HG03558 (cell line): ENCODE data around the gene MRRF.

Experiments used
- ATAC-seq: cut with Tn5 transposase; IDR thresholded peaks from one replicate; pipeline ENCODE4 v1.9.1; 2021; ENCODE audit warnings: moderate number of reproducible peaks; ENCODE audit not compliant: unreplicated experiment; ENCODE audit errors: extremely low read depth

Gene MRRF, protein sequence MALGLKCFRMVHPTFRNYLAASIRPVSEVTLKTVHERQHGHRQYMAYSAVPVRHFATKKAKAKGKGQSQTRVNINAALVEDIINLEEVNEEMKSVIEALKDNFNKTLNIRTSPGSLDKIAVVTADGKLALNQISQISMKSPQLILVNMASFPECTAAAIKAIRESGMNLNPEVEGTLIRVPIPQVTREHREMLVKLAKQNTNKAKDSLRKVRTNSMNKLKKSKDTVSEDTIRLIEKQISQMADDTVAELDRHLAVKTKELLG

DNA sequence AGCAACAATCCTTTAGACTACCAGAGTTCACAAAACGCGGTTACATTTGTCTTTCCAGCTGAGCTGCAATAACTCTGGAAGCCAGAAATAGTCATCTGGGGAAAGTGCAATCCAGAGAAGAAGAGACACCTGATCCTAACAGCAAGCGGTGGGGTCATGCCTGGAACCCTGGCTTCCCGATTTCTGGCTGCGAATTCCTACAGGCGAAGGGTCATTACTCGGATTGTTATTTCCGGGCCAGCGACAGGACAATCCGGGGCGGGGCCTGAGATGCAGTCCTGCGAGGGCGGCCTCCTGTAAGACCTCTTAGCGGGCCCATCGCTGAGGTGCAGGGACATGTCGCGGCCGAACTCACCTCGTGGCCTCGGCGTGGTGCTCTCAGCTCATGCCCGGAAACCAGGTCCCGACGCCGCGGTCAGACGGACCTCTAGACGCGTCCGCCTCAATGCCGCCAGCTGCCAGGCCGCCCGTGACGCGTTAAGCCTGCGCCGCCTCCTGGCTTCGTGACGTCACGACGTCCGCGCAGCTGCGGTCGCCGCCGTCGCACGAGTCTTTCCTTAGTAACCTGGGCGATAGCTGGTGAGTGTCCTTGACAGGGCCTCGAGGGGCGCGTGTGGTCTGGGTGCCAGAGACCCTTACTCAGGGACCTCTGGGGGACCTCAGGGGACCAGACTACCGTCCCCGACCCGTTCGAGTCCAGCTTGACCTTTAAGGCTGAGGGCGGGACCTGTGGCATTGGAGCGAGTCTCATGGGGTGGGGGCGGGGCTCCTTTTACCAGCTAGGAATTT, at the start of gene MRRF, which contains the start of gene RBM18:
MRRF (plus strand) TSS at position 523 of the 789 bp plus-strand sequence. CDS start 6,010 bp downstream, outside the sequence.
RBM18 (minus strand) TSS at position 481 of the 789 bp plus-strand sequence. CDS start 3,348 bp downstream, outside the sequence.
- ATAC-seq: peak; percentile 62

DNA sequence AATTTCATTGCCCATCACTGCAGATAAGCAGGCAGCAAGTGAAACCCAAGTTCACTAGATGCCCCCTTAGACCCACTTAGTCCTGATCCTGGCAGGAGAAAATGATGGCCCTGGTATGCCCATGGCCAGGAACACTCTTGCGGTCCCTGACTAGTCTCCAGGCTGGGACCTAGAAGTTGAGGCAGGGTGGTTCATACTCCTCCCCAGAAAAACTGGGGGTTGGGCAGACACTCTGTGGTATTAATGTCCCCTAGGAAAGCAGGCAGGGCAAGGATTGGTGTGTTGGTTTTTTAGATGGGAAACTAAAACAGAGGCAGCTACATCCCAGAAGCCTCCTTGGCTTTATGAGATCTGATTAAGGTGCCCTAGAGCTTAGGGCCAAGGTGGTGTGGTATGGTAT, 49.0 kb upstream of the MRRF start:
- ATAC-seq: no peak

DNA sequence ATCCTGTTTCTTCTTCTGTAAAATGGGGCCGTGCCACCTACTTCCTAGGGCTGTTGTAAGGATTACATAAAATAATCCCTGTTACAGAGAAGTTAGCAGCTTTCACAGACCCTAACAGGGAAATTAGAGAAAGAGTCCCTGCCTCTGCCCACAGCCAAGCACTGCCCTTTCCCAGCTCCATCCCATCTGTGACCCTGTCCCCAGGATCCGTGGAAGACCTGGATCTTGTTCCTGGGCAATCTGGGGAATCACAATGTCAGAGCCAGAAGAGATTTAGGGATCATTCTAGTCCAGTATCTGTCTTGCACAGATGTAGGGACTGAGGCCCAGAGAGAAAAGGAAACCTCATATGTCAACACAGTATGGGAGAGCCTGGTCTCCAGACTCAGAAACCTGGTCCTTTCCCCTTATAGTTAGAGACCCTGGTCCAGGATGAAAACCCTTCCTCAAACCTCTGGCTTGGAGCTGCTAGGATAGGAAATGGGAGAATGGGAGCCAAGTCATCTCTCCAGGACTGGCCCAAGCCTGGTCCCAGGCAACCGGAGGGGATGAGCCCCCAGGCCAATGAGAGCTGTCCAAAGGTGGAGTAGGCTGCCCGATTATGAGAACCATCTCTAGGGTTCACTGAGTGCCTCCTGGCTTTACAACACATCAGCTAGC, 48.4 kb upstream of the MRRF start:
- no peak for ATAC-seq

DNA sequence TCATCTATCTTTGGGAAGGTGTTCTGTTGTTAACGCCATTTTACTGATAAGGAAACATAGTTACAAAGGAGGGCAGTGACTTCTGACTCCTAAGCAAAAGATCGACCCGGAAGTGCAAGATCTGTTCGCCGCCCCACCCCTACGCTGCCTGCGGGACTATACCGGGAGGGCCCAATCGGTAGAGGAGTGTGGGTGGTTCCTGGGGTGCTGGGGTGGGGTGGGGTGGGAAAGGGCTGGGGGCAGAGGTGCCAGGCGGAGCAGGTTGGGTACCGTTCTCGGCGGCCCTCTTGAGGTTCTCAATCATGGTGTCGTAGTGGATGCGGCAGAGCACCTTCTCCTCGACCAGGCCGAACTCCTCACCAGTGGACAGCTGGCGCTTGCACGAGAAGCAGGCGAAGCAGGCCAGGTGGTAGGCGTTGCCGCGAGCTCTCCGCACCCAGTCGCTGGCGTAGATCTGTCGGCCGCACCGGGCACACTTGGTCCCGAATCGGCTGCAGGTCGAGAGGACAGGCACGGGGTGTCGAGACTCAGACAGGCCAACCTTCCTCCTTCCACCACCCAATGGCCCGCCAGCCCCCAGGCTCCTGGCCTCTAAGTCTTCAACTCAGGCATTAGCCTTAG, 47.8 kb upstream of the MRRF start:
- no peak for ATAC-seq

DNA sequence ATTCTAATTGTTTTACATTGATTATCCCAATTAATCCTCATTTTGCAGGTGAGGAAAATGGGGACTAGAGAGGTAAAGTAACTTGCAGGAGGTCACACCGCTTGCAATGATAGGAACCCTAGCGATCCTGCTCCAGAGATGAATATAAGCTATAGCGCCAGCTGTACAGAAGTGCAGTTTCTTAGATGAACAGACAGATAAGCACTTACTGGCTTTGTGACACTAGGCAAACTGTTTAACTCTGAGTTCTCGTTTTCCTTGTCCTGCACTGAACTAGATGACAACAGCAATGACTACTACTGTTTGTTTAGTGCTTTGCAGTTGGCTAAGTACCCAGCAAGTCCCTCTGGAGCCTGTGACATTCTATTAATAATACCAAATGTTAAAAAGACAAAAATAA, 47.0 kb upstream of the MRRF start:
- ATAC-seq: no peak

DNA sequence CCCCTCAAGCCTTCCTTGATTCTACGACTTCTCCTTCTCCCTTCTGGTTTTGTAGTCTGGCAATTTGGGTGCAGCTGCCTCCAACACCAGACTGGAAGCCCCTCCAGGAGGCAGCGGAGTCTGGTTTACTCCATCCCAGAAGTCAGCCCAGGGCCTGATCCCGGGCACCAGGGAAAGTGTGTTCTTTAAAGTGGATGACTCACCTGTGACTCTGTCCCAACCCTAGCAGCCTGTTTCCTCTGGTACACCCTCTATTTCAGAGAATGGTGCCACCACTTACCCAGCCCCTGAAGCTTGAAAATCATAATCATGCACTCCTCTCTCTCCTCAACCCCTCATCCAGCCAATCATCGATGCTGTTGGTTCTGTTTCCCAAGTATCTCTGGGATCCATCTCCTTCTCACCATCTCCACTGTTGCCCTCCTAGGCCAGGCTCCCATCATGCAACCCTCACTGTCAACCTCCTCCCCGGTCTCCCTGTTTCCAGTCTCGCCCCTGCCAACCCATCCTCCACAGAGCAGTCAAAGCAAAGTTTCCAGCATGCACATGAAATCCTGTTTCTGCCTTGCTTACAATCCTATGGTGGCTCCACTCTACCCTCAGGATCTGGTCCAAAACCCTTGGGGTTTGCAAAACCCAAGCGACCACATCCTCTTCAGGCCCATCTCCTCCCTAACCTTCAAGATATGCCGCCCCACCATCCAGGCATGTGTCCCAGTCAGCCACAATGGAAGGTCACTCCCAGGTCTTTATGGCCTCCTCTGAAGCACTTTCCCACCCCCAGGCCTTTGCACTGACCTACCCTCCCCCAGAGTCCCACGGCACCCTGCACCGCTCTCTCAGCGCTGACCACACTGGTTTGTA, 46.4 kb upstream of the MRRF start:
- no peak for ATAC-seq

DNA sequence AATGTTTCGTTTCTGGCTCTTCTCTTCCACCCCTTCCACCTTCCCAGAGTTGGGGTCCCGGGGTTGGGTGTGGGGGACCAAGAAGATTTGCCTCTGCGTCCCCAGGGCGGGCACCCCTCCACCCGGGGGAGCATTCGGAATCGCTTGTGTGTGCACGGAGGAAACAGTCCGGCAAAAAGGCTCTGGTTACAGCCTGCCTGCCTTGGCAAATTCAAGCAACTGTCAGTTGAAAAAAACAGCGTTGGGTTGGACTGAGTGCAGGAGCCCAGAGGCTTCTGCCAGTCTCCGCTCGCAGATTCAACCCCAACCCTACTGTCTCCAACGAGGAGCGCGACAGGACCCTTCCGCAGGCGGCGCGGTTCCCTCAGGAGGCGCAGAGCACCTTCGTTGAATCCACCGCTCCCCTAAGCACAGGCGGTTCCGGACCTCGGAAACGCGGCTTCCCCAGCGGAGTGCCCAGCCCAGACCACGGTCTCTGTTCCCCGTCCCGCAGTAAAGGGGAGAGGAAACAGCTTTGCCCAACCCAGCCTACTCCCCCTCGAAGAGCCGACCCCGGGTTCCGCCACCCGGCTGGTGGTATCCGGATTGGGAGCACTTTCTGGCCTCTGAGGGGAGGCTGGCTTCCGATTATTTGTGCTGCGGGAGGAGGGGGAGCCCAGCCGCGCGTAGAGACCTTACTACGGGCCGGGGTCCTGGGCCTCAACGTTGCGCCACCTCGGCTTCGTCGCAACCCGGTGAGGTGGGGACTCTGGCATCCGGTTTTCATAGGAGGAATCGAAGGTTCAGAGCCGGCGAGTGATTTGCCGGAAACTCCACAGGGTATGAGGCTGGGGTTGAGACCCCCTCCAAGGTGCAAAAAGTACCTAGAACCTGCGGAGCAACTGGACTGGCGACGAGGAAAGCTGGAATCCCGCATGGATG, 45.5 kb upstream of the MRRF start:
- ATAC-seq: no peak

DNA sequence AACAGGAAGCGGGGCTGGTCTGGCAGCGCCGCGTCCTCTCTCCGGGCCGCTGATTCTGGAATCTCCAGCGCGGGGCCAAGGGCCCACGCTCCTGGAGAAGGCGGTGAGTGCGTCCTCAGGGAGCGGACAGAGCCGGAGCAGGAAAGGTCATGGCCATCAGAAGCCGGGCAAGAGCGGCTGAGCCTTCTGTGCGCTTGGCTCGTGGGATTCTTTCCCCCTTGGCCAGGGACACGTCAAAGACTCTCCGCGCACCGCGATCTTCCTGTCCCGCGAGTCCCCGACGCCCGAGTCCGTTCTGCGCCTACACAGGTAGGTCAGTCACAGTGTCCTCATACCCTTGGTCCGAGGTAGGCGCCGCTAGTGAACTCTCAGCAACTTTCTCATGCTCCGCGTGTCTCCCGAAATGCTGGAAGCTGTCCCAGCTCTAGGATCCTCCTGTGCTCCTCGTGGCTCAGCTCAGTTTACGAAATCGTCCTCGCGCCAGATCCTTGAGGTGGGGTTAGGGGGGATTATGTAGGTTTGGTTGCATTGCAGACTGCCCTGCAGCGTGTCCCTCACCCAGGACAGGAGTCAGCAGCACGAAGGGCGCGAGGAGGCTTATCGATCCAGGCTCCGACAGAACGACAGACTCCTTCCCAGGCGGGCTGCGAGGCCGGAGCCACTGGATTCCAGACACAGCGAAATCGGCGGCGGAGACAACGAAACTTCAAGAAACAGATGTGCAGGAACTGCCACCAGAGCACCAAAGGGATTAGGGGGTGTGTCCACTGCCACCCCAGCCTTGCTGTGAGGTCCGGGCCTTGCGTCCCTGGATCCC, 44.6 kb upstream of the MRRF start:
- ATAC-seq: no peak

DNA sequence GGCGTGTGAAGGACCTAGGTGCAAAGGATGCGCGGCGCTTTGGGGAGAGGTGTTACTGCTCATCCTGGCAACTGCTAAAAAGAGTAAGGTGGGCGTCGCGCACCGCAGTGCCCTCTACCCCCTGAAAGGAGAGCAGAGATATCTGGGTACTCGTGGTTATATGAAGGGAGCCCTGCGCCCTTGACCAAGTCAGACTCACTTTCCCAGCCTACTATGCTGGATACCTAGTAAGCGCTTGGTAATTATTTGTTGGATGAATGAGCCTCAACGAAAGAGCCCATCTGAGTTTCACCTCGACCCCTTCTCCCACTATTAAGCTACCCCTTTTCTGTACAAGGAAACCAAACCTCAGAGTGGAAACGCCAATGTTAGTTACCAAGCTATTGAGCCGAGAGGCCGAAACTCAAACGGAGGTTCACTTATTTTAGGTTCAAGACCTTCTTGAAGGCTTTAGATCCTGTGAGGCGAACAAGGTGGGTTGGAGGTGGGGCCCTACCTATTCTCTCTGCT, 44.0 kb upstream of the MRRF start:
- no peak for ATAC-seq

DNA sequence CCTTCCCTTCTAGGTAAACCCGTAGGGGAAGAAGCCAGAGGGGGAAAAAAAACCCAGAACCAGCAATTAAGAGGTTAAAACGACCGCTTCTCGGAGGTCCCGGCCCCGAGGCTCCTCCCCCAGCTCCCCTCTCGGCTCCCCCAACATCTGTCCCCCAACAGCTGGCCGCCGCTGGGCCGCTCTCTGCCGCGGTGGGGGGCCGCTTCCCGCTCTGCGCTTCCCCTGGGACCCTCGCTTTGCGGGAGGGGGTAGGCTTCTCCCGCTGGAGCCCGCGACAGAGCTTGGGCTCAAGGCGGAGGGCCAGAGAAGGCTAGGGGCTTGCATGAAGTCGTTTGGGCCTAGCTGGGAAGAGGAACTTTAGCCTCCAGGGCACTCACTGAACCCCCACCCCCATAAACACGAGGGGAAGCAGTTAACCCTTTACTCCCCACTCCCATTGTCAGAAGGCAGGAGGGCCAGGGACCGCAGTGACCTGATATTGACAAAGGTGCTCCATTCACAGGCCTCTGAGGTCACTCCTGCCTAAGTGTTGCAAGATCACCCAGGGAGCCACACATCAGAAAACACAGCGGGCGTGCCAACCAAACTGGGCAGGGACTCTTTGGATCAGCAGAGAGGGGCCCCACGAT, 43.4 kb upstream of the MRRF start:
- no peak for ATAC-seq

DNA sequence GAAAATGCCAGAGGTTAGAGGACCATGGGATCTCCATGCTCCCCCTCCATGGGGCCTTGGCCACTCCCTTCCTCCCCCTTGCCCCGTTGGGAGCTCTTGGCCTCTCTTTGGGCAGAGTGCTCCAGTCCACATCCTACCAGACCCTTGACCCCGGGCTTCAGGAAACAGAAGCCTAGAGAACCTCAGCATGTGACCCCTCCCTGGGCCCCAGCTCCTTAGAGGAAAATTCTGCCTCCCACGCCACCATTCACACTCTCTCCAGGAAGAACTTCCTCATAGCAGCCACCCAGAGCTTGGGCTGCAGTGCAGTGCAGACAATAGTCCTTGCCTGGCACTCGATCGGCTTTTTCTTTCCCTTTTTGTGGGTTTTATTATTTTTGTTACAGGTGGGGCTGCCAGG, 41.9 kb upstream of the MRRF start:
- ATAC-seq: no peak

DNA sequence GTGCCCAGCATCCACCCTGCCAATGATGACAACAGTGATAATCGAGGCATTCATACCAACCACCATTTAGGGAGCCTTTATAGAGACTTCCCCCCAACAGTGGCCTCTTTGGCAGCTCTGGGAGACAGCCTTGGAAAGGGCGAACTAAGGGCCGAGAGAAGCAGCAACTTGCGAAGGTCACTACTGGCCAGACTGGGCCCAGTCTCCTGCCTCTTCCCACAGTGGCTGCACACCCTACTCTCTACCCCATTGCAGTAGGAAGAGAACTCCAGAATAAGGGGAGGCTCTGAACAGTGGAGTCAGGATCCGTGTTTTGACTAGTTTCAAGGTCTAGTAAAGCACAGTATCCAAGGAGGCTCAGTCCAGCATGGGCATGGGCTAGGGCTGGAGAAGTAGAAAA, 41.2 kb upstream of the MRRF start:
- ATAC-seq: no peak

DNA sequence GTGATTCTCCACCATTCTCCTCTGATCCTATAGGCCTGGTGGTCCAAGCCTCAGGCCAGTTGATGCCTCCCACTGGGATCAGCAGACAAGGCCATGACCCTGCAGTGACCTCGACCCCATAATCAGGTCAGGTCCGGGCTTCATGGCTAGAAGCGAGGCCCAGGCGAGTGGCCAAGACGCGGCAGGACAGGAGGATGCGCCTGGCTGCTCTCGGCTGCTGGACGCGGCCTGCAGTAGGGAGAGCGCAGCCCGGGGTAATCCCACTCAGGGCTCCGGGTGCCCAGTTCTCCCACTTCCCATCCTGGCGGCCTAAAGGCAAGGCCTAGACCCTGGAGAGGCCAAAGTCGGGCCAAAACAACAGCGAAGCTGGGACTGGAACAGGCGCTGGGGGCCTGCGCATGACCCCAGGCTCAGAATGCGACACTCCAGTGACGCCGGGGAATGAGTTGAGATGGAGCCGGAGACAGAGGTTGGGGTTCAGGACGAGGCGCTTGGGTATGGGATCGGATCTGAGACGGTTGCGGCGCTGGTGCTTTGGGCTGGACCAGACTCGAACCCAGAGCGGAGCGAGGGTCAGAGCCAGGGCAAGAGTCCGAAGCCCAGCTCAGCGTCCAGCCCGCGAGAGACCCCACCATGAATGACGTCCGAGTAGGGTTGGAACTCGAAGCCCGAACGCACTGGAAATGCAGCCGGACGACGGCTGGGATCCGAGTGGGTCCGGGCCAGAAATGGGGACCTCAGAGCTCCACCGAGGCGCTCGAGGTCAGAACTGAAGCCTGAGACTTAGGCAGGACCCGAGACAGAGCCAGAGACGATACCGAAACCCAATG, 39.2 kb upstream of the MRRF start:
- no peak for ATAC-seq

DNA sequence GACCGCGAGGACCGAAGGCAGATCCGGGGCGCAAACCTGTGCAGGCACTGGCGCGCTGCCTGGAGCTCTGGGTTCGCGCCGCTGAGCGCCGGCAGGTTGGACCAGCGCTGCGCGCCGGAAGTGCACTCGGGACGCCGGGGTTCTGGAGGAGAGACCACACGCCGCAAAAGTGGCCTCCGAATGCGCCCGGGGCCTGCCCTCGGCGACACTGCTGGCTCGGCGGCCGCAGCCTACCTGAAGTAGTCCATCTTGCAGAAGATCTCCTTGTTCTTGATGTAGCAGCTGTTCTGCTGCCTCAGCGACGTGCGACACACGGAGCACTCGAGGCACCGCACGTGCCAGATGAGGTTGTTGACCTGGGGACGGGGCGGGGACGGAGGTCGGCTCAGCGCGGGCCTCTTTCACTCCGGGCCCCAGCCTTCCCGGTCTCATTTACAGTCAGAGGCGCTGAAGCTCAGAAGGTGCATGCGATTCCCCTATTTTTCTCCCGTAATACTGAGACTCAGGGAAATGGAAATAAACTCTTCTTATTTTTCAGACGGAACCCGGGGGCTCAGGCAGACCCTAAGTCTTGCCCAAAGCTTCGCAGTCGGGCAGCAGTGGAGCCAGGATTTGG, 38.4 kb upstream of the MRRF start:
- ATAC-seq: no peak

DNA sequence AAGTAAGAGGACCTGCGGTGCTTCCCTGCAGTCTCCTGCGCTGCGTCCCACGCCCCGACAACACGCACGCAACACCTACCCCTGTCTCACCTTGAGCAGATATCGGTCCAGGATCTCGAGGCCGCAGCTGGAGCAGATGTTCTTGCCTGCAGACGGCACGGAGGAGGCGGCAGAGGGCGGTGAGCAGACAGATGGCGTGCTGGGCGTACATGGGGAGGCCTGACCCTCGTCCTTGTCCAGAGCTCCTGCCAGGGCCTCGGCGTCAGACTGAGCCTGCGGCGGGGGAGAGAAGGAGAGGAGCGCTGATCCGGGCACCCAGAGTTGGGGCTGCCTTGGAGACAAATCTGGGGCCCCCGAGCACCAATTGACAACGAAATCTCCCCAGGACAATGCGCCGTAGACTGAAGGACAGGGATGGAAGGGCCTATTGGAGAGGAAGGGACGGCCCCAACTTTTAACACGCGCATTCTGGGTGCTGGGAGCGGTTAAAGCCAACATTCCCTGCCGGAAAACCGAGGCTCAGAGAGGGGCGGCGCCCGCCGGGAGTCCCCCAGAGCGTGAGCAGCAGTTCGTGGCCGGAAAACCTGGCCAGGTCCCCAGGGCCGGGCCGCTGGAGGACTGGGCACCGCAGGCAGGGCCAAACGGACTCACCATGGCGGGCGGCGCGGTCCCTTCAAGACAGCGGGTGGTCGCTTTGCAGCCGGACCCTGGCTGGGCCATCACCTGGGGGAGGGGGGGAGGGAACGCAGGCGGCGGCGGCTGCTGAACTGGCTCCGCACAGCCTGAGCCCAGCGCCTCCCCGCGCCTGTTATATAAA, 37.7 kb upstream of the MRRF start:
- no peak for ATAC-seq
